ENCODE results near the gene CDH4. TPM values are rescaled to one million over a fixed set of nuclear protein-coding genes. Genes with fewer than 3 reads are reported as not detected.

Gene CDH4
- total and polyA plus RNA-seq, 2 of the 4 experiments (the other 2 are of a cell fraction) = 1.6 to 3.5 TPM

DNA sequence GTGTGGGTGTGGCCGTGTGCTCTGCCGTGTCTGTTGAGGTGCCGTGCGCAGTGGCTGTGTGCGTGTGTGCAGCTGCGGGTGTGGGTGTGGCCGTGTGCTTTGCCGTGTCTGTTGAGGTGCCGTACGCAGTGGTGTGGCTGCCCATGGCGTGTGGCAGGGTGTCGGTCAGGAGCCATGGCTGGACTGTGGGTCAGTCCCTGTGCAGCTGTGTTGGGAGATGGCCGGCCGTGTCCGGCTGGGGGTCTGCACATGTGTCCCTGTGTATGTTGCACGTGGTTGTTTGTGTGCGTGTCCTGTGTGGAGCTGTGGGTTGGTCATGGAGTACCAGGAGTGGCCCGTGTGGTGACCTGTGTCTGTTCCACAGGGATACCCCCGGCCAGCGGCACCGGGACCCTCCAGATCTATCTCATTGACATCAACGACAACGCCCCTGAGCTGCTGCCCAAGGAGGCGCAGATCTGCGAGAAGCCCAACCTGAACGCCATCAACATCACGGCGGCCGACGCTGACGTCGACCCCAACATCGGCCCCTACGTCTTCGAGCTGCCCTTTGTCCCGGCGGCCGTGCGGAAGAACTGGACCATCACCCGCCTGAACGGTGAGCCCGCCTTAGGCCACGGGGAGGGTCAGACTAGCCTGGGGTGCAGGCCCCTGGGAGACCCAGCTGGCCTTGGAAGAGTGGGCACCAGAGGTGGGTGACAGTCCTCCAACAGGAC, 675.9 kb downstream of the CDH4 start:
- H3K27ac ChIP-seq (ENCODE audit: insufficient read depth, low read length) = no peak overlapping the region
- no peaks in the 10 kb centered on the region; the same call in 1 of the 2 replicates for H3K9me1 ChIP-seq (ENCODE audit: insufficient read depth, low read length)
- WGBS, 2 experiments (ENCODE audit: extremely low coverage in 2 of 2, insufficient read length in 1 of 2) = 92% methylated on average over 28 of the region's 43 CpGs; no CpG with 5 or more reads in 1 of the 2 experiments
- in situ Hi-C loops (cut with MboI; ENCODE audit: low sequenced_read_pairs) = no loop called here
- no peak overlapping the region for H2AFZ ChIP-seq (replicated peaks; ENCODE audit: low read length, poor library complexity)
- H2BK20ac ChIP-seq (ENCODE audit: low read depth, low read length) = no peak overlapping the region
- no peak overlapping the region for H3K14ac ChIP-seq (replicated peaks; ENCODE audit: low read depth, low read length)
- H3K4me3 ChIP-seq (ENCODE audit: insufficient read depth, low read depth, low read length) = no peak overlapping the region
- no peaks in the 10 kb centered on the region for H3K36me3 ChIP-seq (ENCODE audit: control insufficient read depth, insufficient read depth, low read length)
- no peak overlapping the region for H4K8ac ChIP-seq (ENCODE audit: low read depth in 2 of 2, low read length in 2 of 2)
- no peak overlapping the region for H3K23ac ChIP-seq (ENCODE audit: low read depth, low read length)
- H4K5ac ChIP-seq (ENCODE audit: low read depth, low read length) = no peak overlapping the region
- no peak overlapping the region for H2BK15ac ChIP-seq (ENCODE audit: low read depth, low read length)
- no peak overlapping the region for H2BK120ac ChIP-seq (ENCODE audit: low read depth, low read length)
- H2AK9ac ChIP-seq (replicated peaks; ENCODE audit: low read depth, low read length, poor library complexity) = no peak overlapping the region
- POLR2A ChIA-PET (ENCODE audit: unreplicated experiment) = no interaction called here
- no peaks in the 10 kb centered on the region for H3K79me1 ChIP-seq (ENCODE audit: low read depth in 1 of 2, low read length in 2 of 2)
- H3K9me3 ChIP-seq (ENCODE audit: control insufficient read depth, insufficient read depth, low read length) = no peaks in the 10 kb centered on the region; the same call in 1 of the 2 replicates
- no peaks in the 10 kb centered on the region for H3K4me1 ChIP-seq (ENCODE audit: control insufficient read depth, insufficient read depth, low read length)
- no peaks in the 10 kb centered on the region for H3K27me3 ChIP-seq (ENCODE audit: control insufficient read depth, insufficient read depth, low read length)
- H2BK5ac ChIP-seq (ENCODE audit: low read depth, low read length, poor library complexity, severe bottlenecking) = no peak overlapping the region
- no peak overlapping the region for H3K56ac ChIP-seq (ENCODE audit: extremely low read depth, insufficient read depth, low read length)
- CTCF ChIA-PET = no interaction called here
- no peak overlapping the region for H3K4me2 ChIP-seq (ENCODE audit: low read depth, low read length)
- no peaks in the 10 kb centered on the region for H4K20me1 ChIP-seq (ENCODE audit: insufficient read depth, low read length)
- no peak overlapping the region for H3K18ac ChIP-seq (ENCODE audit: low read depth, low read length)
- H3K9ac ChIP-seq (ENCODE audit: low read depth, low read length) = no peak overlapping the region
- intact Hi-C loops (cut with micrococcal nuclease) = no loop called here
- dilution Hi-C loops (cut with HindIII; ENCODE audit: low sequenced_read_pairs, unreplicated experiment) = no loop called here
- H2AK5ac ChIP-seq (ENCODE audit: low read depth, low read length) = no peak overlapping the region
- TF ChIP-seq MAFK (IDR thresholded peaks at IDR 0.05; ENCODE audit: low read depth, low read length) (no peak), CEBPB (IDR thresholded peaks at IDR 0.05; ENCODE audit: low read depth, low read length) (no peak), RCOR1 (IDR thresholded peaks at IDR 0.05; ENCODE audit: insufficient replicate concordance, low read length) (no peak), CHD1 (IDR thresholded peaks at IDR 0.05; ENCODE audit: low read depth, low read length) (no peak), MXI1 (IDR thresholded peaks at IDR 0.05; ENCODE audit: borderline replicate concordance, low read depth, low read length) (no peak), NFE2L2 (IDR thresholded peaks at IDR 0.05; ENCODE audit: low read depth, low read length) (no peak)
- no peak overlapping the region for H4K91ac ChIP-seq (ENCODE audit: insufficient read depth, low read depth, low read length)
- no peak for DNase-seq
- ATAC-seq (ENCODE audit: low read depth) = no peak
- H3K4ac ChIP-seq (ENCODE audit: low read depth, low read length) = no peak overlapping the region
- BruUV-seq (replicated peaks) = no TSS peak

Measured in IMR-90 (cell line).